ENCODE data around the gene RBP3. TPM values are rescaled to one million over a fixed set of nuclear protein-coding genes. Genes with fewer than 3 reads are reported as not detected.
A peak's percentile ranks its signal among the peaks of the same experiment; 100 is the strongest.

RBP3 gene
- not detected in 2 replicates for total RNA-seq (2014; rRNA removed; shearing (Covaris generic); ENCODE audit: low replicate concordance)

DNA sequence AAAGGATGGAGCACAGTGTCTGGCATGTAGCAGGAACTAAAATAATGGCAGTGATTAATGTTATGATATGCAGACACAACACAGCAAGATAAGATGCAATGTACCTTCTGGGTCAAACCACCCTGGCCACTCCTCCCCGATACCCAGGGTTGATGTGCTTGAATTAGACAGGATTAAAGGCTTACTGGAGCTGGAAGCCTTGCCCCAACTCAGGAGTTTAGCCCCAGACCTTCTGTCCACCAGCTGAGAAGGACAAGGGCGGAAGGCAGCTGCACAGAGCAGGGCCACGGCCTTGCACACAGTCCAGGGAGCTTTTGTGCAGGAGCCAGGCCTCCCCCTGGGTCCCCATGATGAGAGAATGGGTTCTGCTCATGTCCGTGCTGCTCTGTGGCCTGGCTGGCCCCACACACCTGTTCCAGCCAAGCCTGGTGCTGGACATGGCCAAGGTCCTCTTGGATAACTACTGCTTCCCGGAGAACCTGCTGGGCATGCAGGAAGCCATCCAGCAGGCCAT lies at the start of gene RBP3:
TSS of gene RBP3 (plus strand) at position 226 of the 514 bp plus-strand sequence. CDS start at position 348, 122 bp downstream.
- DNase-seq (ENCODE audit: low read depth) = no peak
- in situ Hi-C loops (cut with HindIII; ENCODE audit: low pct_unique_long_range_greater_than_20kb, low sequenced_read_pairs) = no loop called here

GRCh38 chr10:47298715-47299114 lies 49.4 kb upstream of the RBP3 start:
- in situ Hi-C loops (cut with HindIII; ENCODE audit: low pct_unique_long_range_greater_than_20kb, low sequenced_read_pairs) = no loop called here
- no peak for DNase-seq (ENCODE audit: low read depth)

- in situ Hi-C loops (cut with HindIII; ENCODE audit: low pct_unique_long_range_greater_than_20kb, low sequenced_read_pairs) = no loop called here
- DNase-seq (ENCODE audit: low read depth) = no peak
Observed at GRCh38 chr10:47299611-47300428, 48.3 kb upstream of the RBP3 start, which contains the start of gene GDF10. TSS of gene GDF10 (plus strand) at chr10:47300197. CDS start at chr10:47300652, 455 bp downstream.

GRCh38 chr10:47300429-47300931 lies 47.7 kb upstream of the RBP3 start:
- DNase-seq (ENCODE audit: low read depth) = no peak
- in situ Hi-C loops (cut with HindIII; ENCODE audit: low pct_unique_long_range_greater_than_20kb, low sequenced_read_pairs) = no loop called here

DNA sequence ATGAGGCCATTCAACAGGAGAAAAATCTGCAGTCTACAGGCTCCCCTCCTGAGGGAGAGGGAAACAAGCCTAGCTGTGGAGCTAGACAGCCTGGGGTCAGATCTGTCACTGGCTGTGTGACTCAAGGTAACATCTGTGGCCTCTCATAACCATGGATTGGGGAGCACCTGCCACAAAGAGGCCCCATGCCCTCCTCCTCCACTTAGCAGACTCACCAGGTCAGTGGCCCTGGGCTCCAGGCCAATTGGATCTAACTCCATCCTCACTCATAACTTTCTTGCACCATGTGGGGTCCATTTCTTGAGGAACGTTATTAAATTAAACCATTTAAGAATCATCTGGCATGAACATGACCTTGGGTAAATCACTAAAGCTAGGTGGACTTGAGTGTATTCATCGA lies 46.3 kb upstream of the RBP3 start:
- DNase-seq (ENCODE audit: low read depth) = no peak
- in situ Hi-C loops (cut with HindIII; ENCODE audit: low pct_unique_long_range_greater_than_20kb, low sequenced_read_pairs) = no loop called here

- no peak for DNase-seq (ENCODE audit: low read depth)
- in situ Hi-C loops (cut with HindIII; ENCODE audit: low pct_unique_long_range_greater_than_20kb, low sequenced_read_pairs) = no loop called here
Observed at GRCh38 chr10:47303105-47303504, 45.1 kb upstream of the RBP3 start.

- no peak for DNase-seq (ENCODE audit: low read depth)
- in situ Hi-C loops (cut with HindIII; ENCODE audit: low pct_unique_long_range_greater_than_20kb, low sequenced_read_pairs) = no loop called here
Observed at GRCh38 chr10:47303866-47304265, 44.3 kb upstream of the RBP3 start.

DNA sequence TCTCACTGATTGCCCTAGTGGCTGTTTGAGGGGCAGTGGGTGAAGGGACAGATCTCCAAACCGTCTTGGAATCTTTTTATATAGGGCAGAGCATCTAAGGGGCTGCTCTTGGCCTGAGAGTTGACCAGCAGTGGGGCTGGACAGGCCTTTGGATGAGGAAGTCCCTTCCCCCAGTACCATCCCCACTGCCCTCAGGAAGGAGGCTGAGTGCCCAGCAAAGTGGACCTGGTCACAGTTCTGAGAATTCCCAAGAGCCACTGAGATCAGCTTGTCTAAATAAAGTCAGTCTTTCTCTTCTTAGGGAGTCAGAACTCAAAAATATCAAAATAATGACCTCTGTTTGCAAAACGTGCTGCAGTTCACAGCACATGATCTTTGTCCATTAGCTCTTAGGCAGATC lies 42.6 kb upstream of the RBP3 start:
- no peak for DNase-seq (ENCODE audit: low read depth)
- in situ Hi-C loops (cut with HindIII; ENCODE audit: low pct_unique_long_range_greater_than_20kb, low sequenced_read_pairs) = no loop called here

GRCh38 chr10:47306387-47307210 lies 41.6 kb upstream of the RBP3 start:
- in situ Hi-C loops (cut with HindIII; ENCODE audit: low pct_unique_long_range_greater_than_20kb, low sequenced_read_pairs) = no loop called here
- DNase-seq (ENCODE audit: low read depth) = no peak

DNA sequence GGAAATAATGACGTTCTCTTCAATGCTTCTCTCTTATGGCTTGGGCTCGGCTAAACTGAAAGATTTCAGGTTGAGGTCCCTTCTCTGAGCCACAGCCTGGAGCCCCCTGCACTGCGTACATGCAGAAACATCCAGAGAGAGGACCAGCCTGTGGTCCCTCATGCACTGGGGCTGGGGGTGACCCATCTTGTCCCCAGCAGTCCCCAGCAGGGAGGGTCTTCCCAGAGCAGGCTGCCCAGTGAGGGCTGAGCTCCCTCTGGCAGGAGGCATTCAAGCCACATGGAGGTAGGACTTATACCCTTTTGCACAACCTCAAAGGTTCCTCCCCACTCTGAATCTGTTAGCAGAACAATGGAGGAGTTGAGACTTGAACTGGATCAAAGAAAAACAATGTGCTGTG lies 40.8 kb upstream of the RBP3 start:
- in situ Hi-C loops (cut with HindIII; ENCODE audit: low pct_unique_long_range_greater_than_20kb, low sequenced_read_pairs) = no loop called here
- DNase-seq (ENCODE audit: low read depth) = no peak

- no peak for DNase-seq (ENCODE audit: low read depth)
- in situ Hi-C loops (cut with HindIII; ENCODE audit: low pct_unique_long_range_greater_than_20kb, low sequenced_read_pairs) = no loop called here
Observed at GRCh38 chr10:47308775-47309174, 39.4 kb upstream of the RBP3 start.

DNA sequence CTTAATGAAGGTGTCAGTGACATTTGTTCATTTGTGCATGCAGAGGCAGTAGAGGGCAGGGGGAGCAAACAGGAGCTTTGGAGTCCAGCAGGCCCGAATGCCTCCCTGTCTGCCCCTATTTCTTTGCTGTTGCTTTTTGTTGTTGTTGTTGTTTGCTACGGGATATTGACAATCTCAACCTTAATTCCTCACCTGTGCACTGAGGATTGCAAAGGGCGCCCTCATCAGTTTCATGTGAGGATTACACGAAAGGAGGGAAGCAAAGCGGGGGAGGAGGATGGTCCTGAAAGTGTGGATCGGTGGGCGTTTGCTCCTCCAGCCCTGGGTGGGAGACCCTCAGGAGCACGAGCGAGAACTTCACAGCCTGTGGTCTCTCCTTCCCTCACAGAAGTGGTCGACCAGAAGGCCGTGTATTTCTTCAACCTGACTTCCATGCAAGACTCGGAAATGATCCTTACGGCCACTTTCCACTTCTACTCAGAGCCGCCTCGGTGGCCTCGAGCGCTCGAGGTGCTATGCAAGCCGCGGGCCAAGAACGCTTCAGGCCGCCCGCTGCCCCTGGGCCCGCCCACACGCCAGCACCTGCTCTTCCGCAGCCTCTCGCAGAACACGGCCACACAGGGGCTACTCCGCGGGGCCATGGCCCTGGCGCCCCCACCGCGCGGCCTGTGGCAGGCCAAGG lies 38.6 kb upstream of the RBP3 start:
- in situ Hi-C loops (cut with HindIII; ENCODE audit: low pct_unique_long_range_greater_than_20kb, low sequenced_read_pairs) = no loop called here

DNA sequence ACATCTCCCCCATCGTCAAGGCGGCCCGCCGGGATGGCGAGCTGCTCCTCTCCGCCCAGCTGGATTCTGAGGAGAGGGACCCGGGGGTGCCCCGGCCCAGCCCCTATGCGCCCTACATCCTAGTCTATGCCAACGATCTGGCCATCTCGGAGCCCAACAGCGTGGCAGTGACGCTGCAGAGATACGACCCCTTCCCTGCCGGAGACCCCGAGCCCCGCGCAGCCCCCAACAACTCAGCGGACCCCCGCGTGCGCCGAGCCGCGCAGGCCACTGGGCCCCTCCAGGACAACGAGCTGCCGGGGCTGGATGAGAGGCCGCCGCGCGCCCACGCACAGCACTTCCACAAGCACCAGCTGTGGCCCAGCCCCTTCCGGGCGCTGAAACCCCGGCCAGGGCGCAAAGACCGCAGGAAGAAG lies 38.1 kb upstream of the RBP3 start:
- in situ Hi-C loops (cut with HindIII; ENCODE audit: low pct_unique_long_range_greater_than_20kb, low sequenced_read_pairs) = no loop called here

More for the DNA sequence above, 38.6 kb upstream of the RBP3 start:
- DNase-seq (ENCODE audit: low read depth) = no peak

GRCh38 chr10:47311193-47311931 lies 36.8 kb upstream of the RBP3 start:
- in situ Hi-C loops (cut with HindIII; ENCODE audit: low pct_unique_long_range_greater_than_20kb, low sequenced_read_pairs) = no loop called here
- no peak for DNase-seq (ENCODE audit: low read depth)

More for the DNA sequence above, 38.1 kb upstream of the RBP3 start:
- no peak for DNase-seq (ENCODE audit: low read depth)

GRCh38 chr10:47311932-47312662 lies 36.1 kb upstream of the RBP3 start:
- DNase-seq (ENCODE audit: low read depth) = peak; percentile 61
- in situ Hi-C loops (cut with HindIII; ENCODE audit: low pct_unique_long_range_greater_than_20kb, low sequenced_read_pairs) = no loop called here

DNA sequence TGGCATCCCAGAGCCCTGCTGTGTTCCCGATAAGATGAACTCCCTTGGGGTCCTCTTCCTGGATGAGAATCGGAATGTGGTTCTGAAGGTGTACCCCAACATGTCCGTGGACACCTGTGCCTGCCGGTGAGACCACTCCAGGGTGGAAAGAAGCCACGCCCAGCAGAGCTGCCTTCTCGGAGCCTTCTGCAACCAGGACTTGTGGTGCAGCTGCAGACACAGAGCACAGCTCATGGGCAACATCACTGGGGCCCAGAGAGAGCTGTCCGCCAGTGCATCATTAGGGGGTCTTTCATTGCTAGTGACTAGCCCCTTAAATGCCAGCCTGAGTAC lies 35.5 kb upstream of the RBP3 start:
- in situ Hi-C loops (cut with HindIII; ENCODE audit: low pct_unique_long_range_greater_than_20kb, low sequenced_read_pairs) = no loop called here
- DNase-seq (ENCODE audit: low read depth) = no peak

- in situ Hi-C loops (cut with HindIII; ENCODE audit: low pct_unique_long_range_greater_than_20kb, low sequenced_read_pairs) = no loop called here
- no peak for DNase-seq (ENCODE audit: low read depth)
Observed at GRCh38 chr10:47314416-47314970, 33.7 kb upstream of the RBP3 start.
